GM10266 (cell line): Measurements from ENCODE around the gene SSUH2.

ENCODE experiments used
- DNase-seq: peaks from one replicate; pipeline ENCODE4 v3.0.0; 2012; ENCODE audit errors: extremely low spot score
- TF ChIP-seq, protein P1 (sequence below): IDR thresholded peaks from 2 replicates; pipeline ENCODE4 v1.5.1; 2012; ENCODE audit warnings: mild to moderate bottlenecking, low read depth; ENCODE audit not compliant: control insufficient read depth, insufficient read depth; ENCODE audit errors: missing control alignments

Gene SSUH2

DNA sequence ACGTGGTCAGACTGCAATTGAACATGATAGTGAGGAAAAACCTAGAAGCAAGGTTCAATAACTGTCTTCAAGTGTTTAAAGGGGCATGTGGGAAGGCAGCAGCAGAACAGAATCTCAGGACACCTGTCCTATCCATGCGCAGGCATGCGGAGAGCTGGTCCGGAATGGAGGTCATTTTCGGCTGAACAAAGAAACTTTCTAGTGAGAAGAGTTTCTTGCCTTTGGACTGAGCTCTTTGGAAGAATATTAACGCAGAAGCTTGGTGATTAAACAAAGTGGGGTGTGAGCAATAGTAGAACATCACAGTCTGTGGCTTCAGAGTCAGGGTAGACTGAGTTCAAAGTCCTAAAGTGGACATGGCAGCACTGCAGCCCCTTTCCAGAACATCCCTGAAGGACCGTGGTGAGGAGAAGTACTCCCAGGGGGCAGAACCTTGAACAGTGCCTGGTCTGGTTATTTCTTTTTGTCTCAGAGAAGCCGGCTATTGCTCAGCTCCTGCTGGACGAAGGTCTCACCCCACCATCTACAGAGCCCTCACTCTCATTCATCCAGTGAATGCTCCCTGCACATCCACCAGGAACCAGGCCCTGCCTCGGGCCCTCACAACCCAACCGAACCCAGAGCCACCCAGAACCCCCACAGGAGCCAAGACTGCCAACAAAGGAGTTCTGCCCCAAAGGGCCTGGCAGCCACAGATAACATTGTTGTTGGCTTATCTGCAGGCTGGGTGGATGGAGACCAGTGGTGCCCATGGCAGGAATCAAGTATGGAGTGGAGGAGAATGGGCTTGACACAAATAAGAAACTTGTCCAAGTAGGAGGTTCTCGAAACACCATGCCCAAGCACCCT, 2.8 kb upstream of the SSUH2 start:
- TF ChIP-seq, protein P1, sequence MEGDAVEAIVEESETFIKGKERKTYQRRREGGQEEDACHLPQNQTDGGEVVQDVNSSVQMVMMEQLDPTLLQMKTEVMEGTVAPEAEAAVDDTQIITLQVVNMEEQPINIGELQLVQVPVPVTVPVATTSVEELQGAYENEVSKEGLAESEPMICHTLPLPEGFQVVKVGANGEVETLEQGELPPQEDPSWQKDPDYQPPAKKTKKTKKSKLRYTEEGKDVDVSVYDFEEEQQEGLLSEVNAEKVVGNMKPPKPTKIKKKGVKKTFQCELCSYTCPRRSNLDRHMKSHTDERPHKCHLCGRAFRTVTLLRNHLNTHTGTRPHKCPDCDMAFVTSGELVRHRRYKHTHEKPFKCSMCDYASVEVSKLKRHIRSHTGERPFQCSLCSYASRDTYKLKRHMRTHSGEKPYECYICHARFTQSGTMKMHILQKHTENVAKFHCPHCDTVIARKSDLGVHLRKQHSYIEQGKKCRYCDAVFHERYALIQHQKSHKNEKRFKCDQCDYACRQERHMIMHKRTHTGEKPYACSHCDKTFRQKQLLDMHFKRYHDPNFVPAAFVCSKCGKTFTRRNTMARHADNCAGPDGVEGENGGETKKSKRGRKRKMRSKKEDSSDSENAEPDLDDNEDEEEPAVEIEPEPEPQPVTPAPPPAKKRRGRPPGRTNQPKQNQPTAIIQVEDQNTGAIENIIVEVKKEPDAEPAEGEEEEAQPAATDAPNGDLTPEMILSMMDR: no peak

DNA sequence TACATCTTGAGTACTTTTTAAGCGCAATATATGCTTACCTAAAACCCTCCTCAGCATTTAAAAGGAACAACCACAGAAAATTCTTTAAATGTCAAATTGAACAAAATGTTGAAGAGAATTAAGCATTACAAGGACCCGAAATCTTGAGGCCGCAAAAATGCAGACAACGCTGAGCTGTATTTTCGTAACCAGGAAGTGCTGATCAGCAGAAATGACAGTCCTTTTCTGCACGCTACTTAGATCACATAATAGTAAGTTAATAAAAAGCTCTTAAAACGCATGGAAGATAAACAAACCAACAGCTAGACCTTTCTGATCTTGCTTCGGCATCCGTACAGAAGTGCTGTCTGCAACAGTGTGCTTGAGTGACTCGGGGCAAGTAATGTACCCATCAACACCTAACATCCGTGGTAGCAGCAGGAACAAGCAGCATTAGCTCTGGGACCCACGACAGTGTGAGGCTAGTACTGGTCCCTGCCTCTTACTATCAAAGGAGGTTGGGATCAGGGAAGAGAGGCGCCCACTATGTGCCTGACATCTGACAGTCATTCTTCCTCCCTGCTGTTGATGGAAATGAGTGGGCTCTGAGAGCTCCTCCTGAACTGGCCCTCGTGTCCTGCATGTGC, 1.8 kb upstream of the SSUH2 start:
- DNase-seq: no peak
- TF ChIP-seq, protein P1: no peak

More for the DNA sequence above, 2.8 kb upstream of the SSUH2 start:
- no peak for DNase-seq

DNA sequence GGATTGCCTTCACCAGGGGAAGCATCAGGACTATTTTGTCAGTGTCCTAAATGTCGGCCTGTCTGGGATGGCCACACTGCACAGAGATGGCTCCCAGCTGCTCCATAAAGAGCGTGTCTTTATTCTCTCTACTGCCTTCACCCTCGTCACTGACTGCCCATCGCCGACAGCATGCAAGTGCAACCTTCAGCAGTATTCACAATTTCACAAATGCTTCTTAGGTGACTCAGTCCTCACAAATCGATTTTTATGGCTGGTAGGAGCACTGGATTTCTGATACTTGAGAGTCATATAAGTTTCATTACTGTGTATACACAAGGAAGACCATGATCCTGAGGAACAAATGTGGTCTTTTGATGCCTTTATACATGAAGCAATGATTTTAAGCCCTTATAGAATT, 1.1 kb upstream of the SSUH2 start:
- no peak for DNase-seq
- TF ChIP-seq, protein P1: no peak

DNA sequence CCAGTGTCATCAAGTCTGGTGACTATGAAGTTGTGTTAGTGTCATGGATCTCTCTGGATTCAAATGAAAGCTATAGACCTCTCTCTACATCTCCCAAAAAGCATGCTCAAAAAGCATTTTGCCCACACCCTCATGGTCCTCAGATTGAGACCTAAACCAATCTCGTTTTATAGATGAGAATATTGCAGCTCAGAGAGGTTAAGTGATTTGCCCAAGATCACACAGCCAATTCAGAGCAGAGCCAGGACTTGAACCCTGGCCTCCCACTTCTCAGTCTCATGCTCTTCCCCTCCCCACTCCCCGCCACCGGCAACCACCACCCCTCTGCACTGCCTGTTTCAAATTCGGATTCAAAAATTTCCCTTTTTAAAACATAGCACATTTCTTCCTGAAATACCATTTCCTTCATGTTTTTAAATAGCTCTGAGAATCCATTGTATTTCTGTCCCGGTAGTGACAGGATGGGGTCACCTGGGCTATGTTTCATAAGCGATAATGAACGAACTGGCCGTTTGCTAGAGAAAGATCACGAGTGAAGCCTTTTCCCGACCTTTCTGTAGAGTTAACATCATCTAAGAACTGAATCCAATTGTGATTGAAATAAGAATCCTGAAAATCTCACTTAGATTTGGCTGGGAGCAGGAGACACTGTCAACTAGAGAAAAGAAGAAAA, 769 bp downstream of the SSUH2 start:
- TF ChIP-seq, protein P1: no peak
- no peak for DNase-seq

DNA sequence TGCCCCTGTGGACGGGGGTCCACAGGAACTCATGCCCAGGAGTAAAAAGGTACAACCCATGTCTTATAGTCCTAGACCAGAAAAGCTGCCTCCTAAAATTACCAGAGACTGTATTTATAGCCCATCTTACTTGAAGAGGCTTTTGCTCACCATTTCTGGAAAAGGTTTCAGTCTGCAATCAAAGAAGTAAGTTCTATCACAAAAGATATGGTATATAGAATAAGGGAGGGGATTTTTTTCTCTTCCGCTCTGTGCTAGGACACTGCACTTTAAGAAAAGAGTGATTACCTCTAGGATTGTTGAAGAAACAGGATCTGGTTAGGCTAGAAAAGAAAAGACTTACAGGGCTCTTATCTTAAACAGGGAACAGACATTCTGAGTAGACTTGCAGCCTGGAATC, 2.6 kb downstream of the SSUH2 start:
- TF ChIP-seq, protein P1: no peak

DNA sequence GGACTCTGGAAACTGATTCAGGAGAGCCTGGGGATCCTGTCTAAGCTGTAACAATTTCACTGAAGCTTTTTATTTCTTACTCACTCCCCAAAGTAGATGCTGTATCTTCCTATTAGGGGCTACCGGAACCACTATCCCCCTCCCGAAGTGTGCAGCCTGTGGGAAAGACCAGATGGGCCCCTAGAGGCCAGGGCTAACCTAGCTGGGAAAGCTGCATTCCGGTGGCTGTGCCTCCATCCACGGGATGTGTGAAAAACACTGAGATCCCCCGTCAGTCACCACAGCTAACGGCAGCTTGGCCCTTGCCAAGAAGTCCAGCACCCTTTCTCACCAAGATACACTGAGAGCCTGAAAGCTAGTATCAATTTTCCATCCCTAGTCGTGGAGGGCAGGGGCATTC, 3.1 kb downstream of the SSUH2 start:
- TF ChIP-seq, protein P1: no peak
- no peak for DNase-seq

More for the DNA sequence above, 2.6 kb downstream of the SSUH2 start:
- no peak for DNase-seq
